ENCODE measurements around the gene ARAP3.
"Not testable (repeated sequence)": the region's sequence is repeated elsewhere in the genome, so short reads cannot be mapped to it uniquely, and the experiment has no call there.

ARAP3 gene

DNA sequence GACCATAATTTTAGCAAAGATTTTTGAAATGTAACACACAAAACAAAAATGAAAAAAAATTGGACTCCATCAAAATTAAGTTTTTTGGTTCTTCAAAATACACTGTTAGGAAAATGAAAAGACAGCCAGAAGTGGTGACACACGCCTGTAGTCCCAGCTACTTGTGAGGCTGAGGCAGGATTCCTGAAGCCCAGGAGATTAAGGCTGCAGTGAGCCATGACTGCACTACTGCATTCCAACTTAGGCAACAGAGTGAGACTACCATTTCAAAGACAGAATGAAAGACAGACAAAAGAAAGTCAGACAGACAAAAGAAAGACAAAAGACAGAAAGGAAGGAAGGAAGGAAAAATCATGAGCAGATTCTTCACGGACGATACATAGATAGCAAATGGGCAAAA, 70.7 kb downstream of the ARAP3 start:
- DNase-seq = no peak

GRCh38 chr5:141609921-141610320, 72.1 kb downstream of the ARAP3 start:
- DNase-seq = not testable (repeated sequence)

DNA sequence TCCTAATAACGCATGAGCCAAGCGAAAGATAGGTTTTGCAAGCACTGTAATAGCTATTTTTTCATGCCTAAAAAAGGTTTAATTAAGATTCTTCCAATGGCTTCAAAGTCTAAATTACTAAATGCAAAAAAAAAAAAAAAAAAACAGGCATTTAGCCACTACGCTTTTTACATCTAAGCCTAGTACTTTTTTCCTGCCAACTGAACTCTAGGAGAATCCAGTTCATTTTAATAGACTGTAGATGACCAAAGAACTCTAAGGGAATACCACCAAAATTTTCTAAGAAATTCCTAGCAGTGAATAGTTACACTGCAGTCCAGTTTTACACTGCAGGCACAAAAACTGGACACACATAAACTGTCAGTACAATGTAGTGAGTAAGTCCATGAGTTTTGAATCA, 73.0 kb downstream of the ARAP3 start:
- DNase-seq = no peak

DNA sequence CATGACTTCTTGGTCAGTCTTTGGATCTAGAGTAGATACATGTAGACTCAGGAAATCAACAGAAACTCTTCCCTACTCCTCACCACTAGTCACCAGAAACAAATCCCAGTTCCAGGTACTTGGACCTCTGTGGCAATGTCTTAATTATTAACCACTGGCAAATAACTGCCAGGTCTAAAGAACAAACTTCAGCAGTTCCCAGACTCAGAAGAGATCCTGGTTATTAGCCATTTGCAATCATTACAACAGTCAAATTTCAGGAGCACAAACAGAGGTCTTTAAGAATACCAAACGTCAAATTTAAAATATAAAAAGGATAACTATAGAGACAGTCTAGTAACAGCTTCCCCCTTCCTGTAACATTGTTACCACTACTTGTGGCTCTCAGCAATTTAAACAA, 73.5 kb downstream of the ARAP3 start:
- DNase-seq = no peak

DNA sequence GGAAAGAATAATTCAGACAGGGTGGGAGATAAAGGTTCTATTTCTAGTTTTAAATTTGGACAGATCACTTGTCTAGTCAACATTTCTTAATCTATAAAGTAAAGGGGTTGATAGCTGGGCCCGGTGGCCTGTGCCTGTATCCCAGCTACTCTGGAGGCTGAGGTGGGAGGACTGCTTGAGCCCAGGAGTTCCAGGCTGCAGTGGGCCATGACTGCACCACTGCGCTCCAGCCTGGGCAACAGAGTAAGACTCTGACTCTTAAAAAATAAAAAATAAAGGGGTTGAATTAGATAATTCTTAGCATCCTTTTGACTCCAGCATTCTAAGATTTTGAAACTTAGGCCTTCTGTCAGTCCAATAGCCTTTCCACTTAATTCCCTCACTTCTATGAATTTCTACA, 74.0 kb downstream of the ARAP3 start:
- DNase-seq = no peak

DNA sequence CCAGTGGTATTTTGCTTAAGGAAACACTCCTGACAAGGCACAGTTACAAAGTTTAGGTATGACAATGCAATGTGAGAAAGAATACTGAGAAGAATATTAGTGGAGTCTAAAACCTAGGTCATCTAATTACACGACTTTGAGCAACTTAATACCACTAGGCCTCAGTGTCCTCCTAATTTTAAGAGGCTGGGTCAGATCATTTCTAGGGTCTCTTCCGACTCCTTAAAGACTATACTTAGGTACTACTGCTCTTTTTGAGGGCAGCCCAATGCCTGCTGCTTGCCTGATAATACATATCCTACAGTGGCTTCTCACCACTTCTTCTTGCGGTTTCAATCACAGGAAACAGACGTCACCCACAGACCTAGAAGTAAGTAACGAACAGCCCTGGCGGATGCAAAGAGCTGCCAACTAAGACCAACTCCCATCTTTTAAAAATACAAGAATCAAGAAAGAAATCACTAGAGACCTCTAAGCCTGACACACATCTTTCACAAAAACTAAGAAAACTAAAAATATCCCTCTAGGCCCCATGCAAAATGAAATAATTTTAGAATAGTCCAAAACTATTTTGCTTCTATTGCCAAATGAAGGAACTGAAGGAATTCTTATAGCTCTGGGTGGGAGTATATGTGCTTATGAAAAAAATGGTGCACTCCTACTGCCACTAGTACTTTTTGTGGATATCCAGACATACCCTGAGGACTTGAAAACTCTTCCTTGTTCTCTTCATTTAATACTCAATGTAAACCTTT, 76.3 kb downstream of the ARAP3 start:
- DNase-seq = no peak

GRCh38 chr5:141603923-141604717, 77.9 kb downstream of the ARAP3 start:
- DNase-seq = no peak

All from DMS79 (cell line).